GM19372 (cell line): ENCODE results near the gene C9orf40.

Source experiments
- ATAC-seq: cut with Tn5 transposase; IDR thresholded peaks from one replicate; pipeline ENCODE4 v1.9.1; 2021; ENCODE audit warnings: mild to moderate bottlenecking, low read depth, moderate library complexity; ENCODE audit not compliant: unreplicated experiment

C9orf40 gene

GRCh38 chr9:74952201-74953151 lies at the start of gene C9orf40:
Gene C9orf40 (minus strand): TSS chr9:74952912. CDS start chr9:74952611, 301 bp downstream.
- ATAC-seq, result peak; percentile 84

- peak; percentile 96 for ATAC-seq
Measured at GRCh38 chr9:75001719-75002421, 49.2 kb upstream of the C9orf40 start.

GRCh38 chr9:75000835-75001234 lies 48.1 kb upstream of the C9orf40 start:
- ATAC-seq, result no peak

- ATAC-seq, result no peak
Measured at GRCh38 chr9:74985041-74985440, 32.3 kb upstream of the C9orf40 start.

- no peak for ATAC-seq
Measured at GRCh38 chr9:74983709-74984108, 31.0 kb upstream of the C9orf40 start.

GRCh38 chr9:74979844-74980243 lies 27.1 kb upstream of the C9orf40 start:
- ATAC-seq, result no peak

GRCh38 chr9:74977287-74977686 lies 24.6 kb upstream of the C9orf40 start:
- no peak for ATAC-seq

GRCh38 chr9:74975538-74975937 lies 22.8 kb upstream of the C9orf40 start:
- ATAC-seq, result no peak

GRCh38 chr9:74974558-74974957 lies 21.8 kb upstream of the C9orf40 start:
- ATAC-seq, result no peak

- no peak for ATAC-seq
Measured at GRCh38 chr9:74973714-74974113, 21.0 kb upstream of the C9orf40 start.

- ATAC-seq, result no peak
Measured at GRCh38 chr9:74963056-74963455, 10.3 kb upstream of the C9orf40 start.

GRCh38 chr9:74961496-74961895 lies 8.8 kb upstream of the C9orf40 start:
- ATAC-seq, result no peak

- no peak for ATAC-seq
Measured at GRCh38 chr9:74960561-74960960, 7.8 kb upstream of the C9orf40 start.

GRCh38 chr9:74958587-74958986 lies 5.9 kb upstream of the C9orf40 start:
- ATAC-seq, result no peak

- ATAC-seq, result peak; percentile 4
Measured at GRCh38 chr9:74953235-74953751, 581 bp upstream of the C9orf40 start.

GRCh38 chr9:74951725-74952151 lies 974 bp downstream of the C9orf40 start:
- ATAC-seq, result peak; percentile 28

- ATAC-seq, result no peak
Measured at GRCh38 chr9:74951107-74951720, 1.5 kb downstream of the C9orf40 start.

GRCh38 chr9:74949859-74950855 lies 2.6 kb downstream of the C9orf40 start:
- ATAC-seq, result no peak

GRCh38 chr9:74948937-74949336 lies 3.8 kb downstream of the C9orf40 start:
- ATAC-seq, result no peak

GRCh38 chr9:74946686-74947085 lies 6.0 kb downstream of the C9orf40 start:
- no peak for ATAC-seq
